HEK293 (cell line): ENCODE data around the gene SELPLG.

Experiments
- BCL6B ChIP-seq: fragments of 450-650 bp; formaldehyde crosslinking; IDR thresholded peaks from 2 replicates; pipeline ENCODE4 v1.5.1; 2017; ENCODE audit warnings: missing biosample characterization, missing genetic modification characterization
- FEZF1 ChIP-seq: fragments of 450-650 bp; formaldehyde crosslinking; IDR thresholded peaks from 2 replicates; pipeline ENCODE4 v1.5.1; 2016; ENCODE audit warnings: missing biosample characterization, missing genetic modification characterization
- HOXD13 ChIP-seq: sonication (generic); formaldehyde crosslinking; IDR thresholded peaks from 2 replicates; pipeline ENCODE4 v1.8.0; 2022; ENCODE audit warnings: missing genetic modification reagents, borderline replicate concordance
- PBX3 ChIP-seq: sonication (generic); formaldehyde crosslinking; IDR thresholded peaks from 2 replicates; pipeline ENCODE4 v1.8.1; 2022; ENCODE audit warnings: mild to moderate bottlenecking, moderate library complexity, missing genetic modification reagents
- PRDM1 ChIP-seq: fragments of 450-650 bp; formaldehyde crosslinking; IDR thresholded peaks from 2 replicates; pipeline ENCODE4; 2016; ENCODE audit warnings: missing biosample characterization, missing genetic modification characterization
- PRDM2 ChIP-seq: fragments of 450-650 bp; formaldehyde crosslinking; IDR thresholded peaks from 2 replicates; pipeline ENCODE4 v1.5.1; 2016; ENCODE audit warnings: missing biosample characterization, missing genetic modification characterization, borderline replicate concordance
- TCF7L2 ChIP-seq: IDR thresholded peaks from 2 replicates; pipeline ENCODE4 v1.6.1; 2011; ENCODE audit warnings: low read depth, mild to moderate bottlenecking, inconsistent platforms, low read length, moderate library complexity, borderline replicate concordance
- ZBTB11 ChIP-seq: fragments of 450-650 bp; formaldehyde crosslinking; conservative IDR thresholded peaks from 2 replicates; pipeline ENCODE4 v1.5.1; 2016; ENCODE audit warnings: low read depth, missing biosample characterization, missing genetic modification characterization
- ZBTB44 ChIP-seq: fragments of 450-650 bp; IDR thresholded peaks from 2 replicates; pipeline ENCODE4 v1.5.1; 2018; ENCODE audit warnings: missing biosample characterization, mild to moderate bottlenecking, missing genetic modification characterization
- ZBTB8A ChIP-seq: fragments of 450-650 bp; formaldehyde crosslinking; IDR thresholded peaks from 2 replicates; pipeline ENCODE4 v1.5.1; 2016; ENCODE audit warnings: missing biosample characterization, missing genetic modification characterization
- ZFP69B ChIP-seq: fragments of 450-650 bp; formaldehyde crosslinking; IDR thresholded peaks from 2 replicates; pipeline ENCODE4 v1.5.1; 2016; ENCODE audit warnings: missing biosample characterization, missing genetic modification characterization
- ZNF148 ChIP-seq: fragments of 450-650 bp; formaldehyde crosslinking; IDR thresholded peaks from 2 replicates; pipeline ENCODE4 v1.5.0; 2017; ENCODE audit warnings: missing biosample characterization, missing genetic modification characterization, borderline replicate concordance
- ZNF174 ChIP-seq: fragments of 450-650 bp; formaldehyde crosslinking; IDR thresholded peaks from 2 replicates; pipeline ENCODE4 v1.5.0; 2017; ENCODE audit warnings: missing biosample characterization, mild to moderate bottlenecking, missing genetic modification characterization
- ZNF19 ChIP-seq: fragments of 450-650 bp; formaldehyde crosslinking; IDR thresholded peaks from 2 replicates; pipeline ENCODE4; 2016; ENCODE audit warnings: missing biosample characterization, missing genetic modification characterization, low read depth
- ZNF2 ChIP-seq: fragments of 450-650 bp; formaldehyde crosslinking; IDR thresholded peaks from 2 replicates; pipeline ENCODE4 v1.5.1; 2016; ENCODE audit warnings: missing biosample characterization, missing genetic modification characterization
- ZNF223 ChIP-seq: fragments of 450-650 bp; formaldehyde crosslinking; IDR thresholded peaks from 2 replicates; pipeline ENCODE4 v1.5.1; 2016; ENCODE audit warnings: missing biosample characterization, missing genetic modification characterization
- ZNF24 ChIP-seq: fragments of 450-650 bp; formaldehyde crosslinking; IDR thresholded peaks from 2 replicates; pipeline ENCODE4 v1.5.1; 2016; ENCODE audit warnings: missing biosample characterization, missing genetic modification characterization
- ZNF521 ChIP-seq: fragments of 450-650 bp; formaldehyde crosslinking; IDR thresholded peaks from 2 replicates; pipeline ENCODE4 v1.5.1; 2017; ENCODE audit warnings: missing biosample characterization, mild to moderate bottlenecking, missing genetic modification characterization
- ZNF623 ChIP-seq: fragments of 450-650 bp; formaldehyde crosslinking; IDR thresholded peaks from 2 replicates; pipeline ENCODE4 v1.5.1; 2016; ENCODE audit warnings: missing biosample characterization, missing genetic modification characterization
- ZNF626 ChIP-seq: fragments of 450-650 bp; sonication (Bioruptor Pico); formaldehyde crosslinking; IDR thresholded peaks from 2 replicates; pipeline ENCODE4 v1.5.1; 2018; ENCODE audit warnings: missing biosample characterization, missing genetic modification characterization, inconsistent platforms
- ZNF664 ChIP-seq: fragments of 450-650 bp; formaldehyde crosslinking; IDR thresholded peaks from 2 replicates; pipeline ENCODE4 v1.5.1; 2016; ENCODE audit warnings: missing biosample characterization, missing genetic modification characterization
- ZNF701 ChIP-seq: fragments of 450-650 bp; formaldehyde crosslinking; IDR thresholded peaks from 2 replicates; pipeline ENCODE4 v1.5.1; 2016; ENCODE audit warnings: missing biosample characterization, missing genetic modification characterization
- ZNF707 ChIP-seq: fragments of 450-650 bp; formaldehyde crosslinking; IDR thresholded peaks from 2 replicates; pipeline ENCODE4 v1.5.1; 2016; ENCODE audit warnings: missing biosample characterization, missing genetic modification characterization

The SELPLG gene

GRCh38 chr12:108664338-108665258 is 30.9 kb upstream of the SELPLG start (continued):
- TF ChIP-seq ZBTB11 (tag by site-specific recombination) (no peak), ZNF24 (tag by site-specific recombination) (0 out of 2 replicates have a peak, but pooled peaks have one; percentile 38), ZFP69B (tag by site-specific recombination) (no peak), ZBTB8A (tag by site-specific recombination) (no peak), ZNF701 (tag by site-specific recombination) (no peak), PRDM1 (tag by site-specific recombination) (0 out of 2 replicates have a peak, but pooled peaks have one; percentile 13), ZNF223 (tag by site-specific recombination) (no peak), ZNF521 (tag by site-specific recombination) (no peak), ZNF623 (no peak), TCF7L2 (no peak), ZNF2 (tag by site-specific recombination) (no peak; the same call in 1 of the 2 replicates), PRDM2 (no peak), ZBTB44 (tag by site-specific recombination) (peak; percentile 59), ZNF19 (tag by site-specific recombination) (no peak), FEZF1 (tag by site-specific recombination) (no peak), ZNF174 (no peak), ZNF664 (no peak), BCL6B (tag by site-specific recombination) (no peak), ZNF626 (tag by site-specific recombination) (no peak), ZNF148 (tag by site-specific recombination) (no peak), ZNF707 (tag by site-specific recombination) (no peak), PBX3 (no peak), HOXD13 (CRISPR knock-in tag) (no peak)
